H1 (cell line): ENCODE data around the gene LRRIQ3. TPM values are rescaled to one million over a fixed set of nuclear protein-coding genes. Genes with fewer than 3 reads are reported as not detected.

Source experiments
- HDAC6 ChIP-seq: IDR thresholded peaks from one replicate; pipeline ENCODE4 v1.7.1; 2012; ENCODE audit warnings: low read depth, mild to moderate bottlenecking, inconsistent platforms, low read length, moderate library complexity
- KDM1A ChIP-seq: fragments of 200-600, 300-600 bp; sonication (generic); IDR thresholded peaks from 2 replicates; pipeline ENCODE4 v1.7.1; 2016; ENCODE audit warnings: mild to moderate bottlenecking, low read length, borderline replicate concordance
- SP2 ChIP-seq: IDR thresholded peaks from 2 replicates; pipeline ENCODE4 v1.6.1; 2012; ENCODE audit warnings: mild to moderate bottlenecking, low read length, inconsistent platforms
- SP4 ChIP-seq: IDR thresholded peaks from 2 replicates; pipeline ENCODE4 v1.6.1; 2012; ENCODE audit warnings: low read length, inconsistent platforms
- polyA plus RNA-seq, 7 experiments: library from polyadenylated mRNA; depleted of rRNA in 3 of 7; stranded (reverse) in 5 of 7; unstranded in 2 of 7; fragments of >200 nt in 5 of 7; fragments of 200-250 nt in 2 of 7; gene quantifications; 1 replicate in 5 of 7; 2 replicates in 1 of 7; 4 replicates in 1 of 7; pipeline versions ENCODE4 v1.2.1 to v1.2.3, GENCODE V29; 2011 to 2013; ENCODE audit warnings: missing spikeins in 2 of 7, mixed read lengths in 2 of 7
- total RNA-seq: library from RNA; stranded (reverse); fragmentation: NEBNext Ultra II Directional; extraction: Animal tissue kit (Norgen Biotek cat#: 25700); gene quantifications from 2 replicates; pipeline ENCODE4 v1.2.1, GENCODE V29; 2021

LRRIQ3 gene
- total and polyA plus RNA-seq, 2 of the 8 experiments (the other 6 are each of a cell fraction or from before 2014, with no cell fraction given): 0.08 to 0.19 TPM

DNA sequence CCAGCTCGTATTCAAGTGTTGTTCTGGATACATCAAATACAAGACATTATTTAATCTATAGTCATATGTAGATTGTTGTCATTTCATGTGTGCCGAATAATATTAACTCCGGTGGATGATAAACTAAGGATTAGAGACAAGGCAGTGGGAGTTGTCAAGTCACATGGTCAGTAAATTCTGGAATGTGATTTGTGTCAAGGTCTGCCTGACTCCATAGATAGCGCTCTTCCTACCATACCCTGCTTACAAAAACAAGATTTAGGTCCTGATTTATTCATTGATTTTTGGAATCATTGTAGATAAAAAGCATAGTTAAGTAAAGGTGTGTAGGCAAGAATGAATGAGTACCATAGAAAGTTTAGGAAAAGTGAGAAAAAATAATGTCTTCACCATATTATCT is 39.8 kb upstream of the LRRIQ3 start (continued):
- TF ChIP-seq KDM1A: no peak
- TF ChIP-seq HDAC6: no peak
- TF ChIP-seq SP2: no peak
- TF ChIP-seq SP4: no peak
